ENCODE results near the gene BCKDHA. TPM values are rescaled to one million over a fixed set of nuclear protein-coding genes. Genes with fewer than 3 reads are reported as not detected.

Gene BCKDHA
- total and polyA plus RNA-seq, 2 of the 4 experiments (the other 2 are of a cell fraction) = 7.6 to 7.7 TPM

DNA sequence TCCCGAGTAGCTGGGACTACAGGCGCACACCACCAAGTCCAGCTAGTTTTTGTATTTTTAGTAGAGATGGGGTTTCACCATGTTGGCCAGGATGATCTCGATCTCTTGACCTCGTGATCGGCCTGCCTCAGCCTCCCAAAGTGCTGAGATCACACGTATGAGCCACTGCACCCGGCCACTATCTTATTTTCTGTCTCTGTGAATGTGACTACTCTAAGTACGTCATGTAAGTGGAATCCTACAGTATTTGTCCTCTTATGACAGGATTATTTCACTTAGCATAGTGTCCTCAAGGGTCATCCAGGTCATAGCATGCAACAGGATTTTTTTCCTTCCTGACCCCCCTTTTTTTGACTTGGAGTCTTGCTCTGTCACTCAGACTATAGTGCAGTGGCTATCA is 26.1 kb upstream of the BCKDHA start:
- WGBS, 2 experiments (ENCODE audit: extremely low coverage in 2 of 2, insufficient read length in 1 of 2) = 100% methylated on average over 2 of the region's 8 CpGs; no CpG with 5 or more reads in 1 of the 2 experiments
- H3K9me3 ChIP-seq (ENCODE audit: control insufficient read depth, insufficient read depth, low read length) = no peaks in the 10 kb centered on the region
- H4K20me1 ChIP-seq (ENCODE audit: insufficient read depth, low read length) = peaks cover 3% of the 10 kb centered on the region; the same call in 1 of the 2 replicates
- H3K79me1 ChIP-seq (ENCODE audit: low read depth in 1 of 2, low read length in 2 of 2) = peaks cover 9 to 38% of the 10 kb centered on the region in 2 experiments
- H3K14ac ChIP-seq (replicated peaks; ENCODE audit: low read depth, low read length) = no peak overlapping the region
- DNase-seq (no peak), ATAC-seq (ENCODE audit: low read depth) (no peak)
- intact Hi-C loops (cut with micrococcal nuclease) = no loop called here
- no peak overlapping the region for H4K91ac ChIP-seq (ENCODE audit: insufficient read depth, low read depth, low read length)
- no peak overlapping the region for H2BK20ac ChIP-seq (ENCODE audit: low read depth, low read length)
- H2BK5ac ChIP-seq (ENCODE audit: low read depth, low read length, poor library complexity, severe bottlenecking) = no peak overlapping the region
- no peak overlapping the region for H4K5ac ChIP-seq (ENCODE audit: low read depth, low read length)
- H3K56ac ChIP-seq (ENCODE audit: extremely low read depth, insufficient read depth, low read length) = no peak overlapping the region
- H2AFZ ChIP-seq (replicated peaks; ENCODE audit: low read length, poor library complexity) = no peak overlapping the region
- no peak overlapping the region for H2AK5ac ChIP-seq (ENCODE audit: low read depth, low read length)
- no peak overlapping the region for H4K8ac ChIP-seq (ENCODE audit: low read depth in 2 of 2, low read length in 2 of 2)
- no peak overlapping the region for H3K18ac ChIP-seq (ENCODE audit: low read depth, low read length)
- peaks cover 8% of the 10 kb centered on the region for H3K9me1 ChIP-seq (ENCODE audit: insufficient read depth, low read length)
- dilution Hi-C loops (cut with HindIII; ENCODE audit: low sequenced_read_pairs, unreplicated experiment) = no loop called here
- no TSS peak for BruUV-seq (replicated peaks)
- H3K9ac ChIP-seq (ENCODE audit: low read depth, low read length) = no peak overlapping the region
- no peaks in the 10 kb centered on the region for H3K36me3 ChIP-seq (ENCODE audit: control insufficient read depth, insufficient read depth, low read length)
- ChIA-PET CTCF (no interaction called here), POLR2A (ENCODE audit: unreplicated experiment) (no interaction called here)
- H2BK120ac ChIP-seq (ENCODE audit: low read depth, low read length) = no peak overlapping the region
- in situ Hi-C loops (cut with MboI; ENCODE audit: low sequenced_read_pairs) = no loop called here
- H3K4me1 ChIP-seq (ENCODE audit: control insufficient read depth, insufficient read depth, low read length) = peaks cover 16% of the 10 kb centered on the region
- H3K23ac ChIP-seq (ENCODE audit: low read depth, low read length) = no peak overlapping the region
- H3K27me3 ChIP-seq (ENCODE audit: control insufficient read depth, insufficient read depth, low read length) = no peaks in the 10 kb centered on the region
- no peak overlapping the region for H3K27ac ChIP-seq (ENCODE audit: insufficient read depth, low read length)
- H3K4ac ChIP-seq (ENCODE audit: low read depth, low read length) = no peak overlapping the region
- no peak overlapping the region for H3K4me2 ChIP-seq (ENCODE audit: low read depth, low read length)
- H2BK15ac ChIP-seq (ENCODE audit: low read depth, low read length) = no peak overlapping the region
- H2AK9ac ChIP-seq (replicated peaks; ENCODE audit: low read depth, low read length, poor library complexity) = no peak overlapping the region
- no peak overlapping the region for H3K4me3 ChIP-seq (ENCODE audit: insufficient read depth, low read depth, low read length)
- TF ChIP-seq NFE2L2 (IDR thresholded peaks at IDR 0.05; ENCODE audit: low read depth, low read length) = no peak
- TF ChIP-seq, protein P1, sequence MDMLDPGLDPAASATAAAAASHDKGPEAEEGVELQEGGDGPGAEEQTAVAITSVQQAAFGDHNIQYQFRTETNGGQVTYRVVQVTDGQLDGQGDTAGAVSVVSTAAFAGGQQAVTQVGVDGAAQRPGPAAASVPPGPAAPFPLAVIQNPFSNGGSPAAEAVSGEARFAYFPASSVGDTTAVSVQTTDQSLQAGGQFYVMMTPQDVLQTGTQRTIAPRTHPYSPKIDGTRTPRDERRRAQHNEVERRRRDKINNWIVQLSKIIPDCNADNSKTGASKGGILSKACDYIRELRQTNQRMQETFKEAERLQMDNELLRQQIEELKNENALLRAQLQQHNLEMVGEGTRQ (IDR thresholded peaks at IDR 0.05; ENCODE audit: low read depth, low read length) = no peak
